GM12878 (cell line): ENCODE results near the gene FCHSD2. TPM values are rescaled to one million over a fixed set of nuclear protein-coding genes. Genes with fewer than 3 reads are reported as not detected.

ENCODE experiments used
- ATAC-seq: fragments of 200-7000 bp; cut with Tn5 transposase; 3 replicates; pipeline ENCODE4 v1.9.1; 2020; ENCODE audit warnings: mild to moderate bottlenecking, moderate library complexity
- BruUV-seq: library from RNA; stranded (reverse); fragments of 400-500 nt; replicated peaks from 2 replicates; lab custom pipeline; 2021; lab: Mats Ljungman, UMichigan
- CTCF ChIA-PET: fragments of 300-600 bp; sonication (Branson Sonifier 250); formaldehyde crosslinking; extraction: SDS; loops from one replicate; lab custom pipeline; 2021; ENCODE audit warnings: inconsistent platforms; lab: Yijun Ruan, JAX
- POLR2A ChIA-PET: fragments of 350-600 bp; formaldehyde crosslinking; extraction: SDS; loops from one replicate; lab custom pipeline; 2021; ENCODE audit warnings: inconsistent platforms; lab: Charles Lee
- RAD21 ChIA-PET: fragments of 300-600 bp; sonication (Branson Sonifier 250); formaldehyde crosslinking; loops from one replicate; lab custom pipeline; 2023; ENCODE audit warnings: antibody characterized with exemption; ENCODE audit not compliant: unreplicated experiment; lab: Charles Lee
- SMC1A ChIA-PET: fragments of 300-600 bp; sonication (Branson Sonifier 250); formaldehyde crosslinking; loops from one replicate; lab custom pipeline; 2023; ENCODE audit not compliant: unreplicated experiment, uncharacterized antibody; lab: Charles Lee
- DNase-seq: peaks from one replicate; pipeline ENCODE4 v3.0.0-alpha.2; 2011; ENCODE audit warnings: low read depth, low spot score
- FAIRE-seq: peaks from 3 replicates; lab custom pipeline; 2011; peaks lifted over from hg19 to GRCh38; lab: Jason Lieb, UNC
- H2AFZ ChIP-seq: 2 replicates; pipeline ENCODE4 v1.6.0; 2011; ENCODE audit warnings: low read depth, low read length, control low read depth; ENCODE audit not compliant: control insufficient read depth
- H3K27ac ChIP-seq: 2 replicates; pipeline ENCODE4 v1.5.1; 2011; ENCODE audit warnings: control low read depth; ENCODE audit not compliant: control insufficient read depth, insufficient read depth
- H3K27me3 ChIP-seq, 2 experiments: replicated peaks in 1 of 2; 2 replicates each; pipeline versions ENCODE4 v1.6.0 to v1.6.1; 2011; ENCODE audit warnings: low read length in 1 of 2; ENCODE audit not compliant: control insufficient read depth in 2 of 2, insufficient read depth in 2 of 2
- H3K36me3 ChIP-seq, 2 experiments: 2 replicates each; pipeline ENCODE4 v1.5.1; 2011; ENCODE audit warnings: low read length in 1 of 2; ENCODE audit not compliant: control insufficient read depth in 2 of 2, insufficient read depth in 2 of 2
- H3K4me1 ChIP-seq: 2 replicates; pipeline ENCODE4 v1.6.1; 2011; ENCODE audit warnings: mild to moderate bottlenecking, low read length, moderate library complexity, mixed read lengths; ENCODE audit not compliant: control insufficient read depth, insufficient read depth
- H3K4me2 ChIP-seq: 2 replicates; pipeline ENCODE4 v1.6.0; 2011; ENCODE audit warnings: control low read depth; ENCODE audit not compliant: control insufficient read depth, insufficient read depth
- H3K4me3 ChIP-seq: fragments of 200-600 bp; sonication (generic); 2 replicates; pipeline ENCODE4 v1.5.1; 2016
- H3K79me2 ChIP-seq: 2 replicates; pipeline ENCODE4 v1.6.0; 2011; ENCODE audit warnings: low read length; ENCODE audit not compliant: control insufficient read depth, insufficient read depth
- H3K9ac ChIP-seq: 2 replicates; pipeline ENCODE4 v1.8.0; 2011; ENCODE audit warnings: low read length, control low read depth, mixed read lengths; ENCODE audit not compliant: control insufficient read depth, insufficient read depth
- H3K9me3 ChIP-seq: replicated peaks from 3 replicates; pipeline ENCODE4 v1.5.1; 2011; ENCODE audit warnings: mild to moderate bottlenecking, low read length; ENCODE audit not compliant: control insufficient read depth, insufficient read depth
- H4K20me1 ChIP-seq: 2 replicates; pipeline ENCODE4 v1.6.0; 2011; ENCODE audit not compliant: control insufficient read depth, insufficient read depth
- CBX5 ChIP-seq: sonication (generic); IDR thresholded peaks from 2 replicates; pipeline ENCODE4 v1.6.1; 2016; ENCODE audit warnings: low read depth, moderate library complexity, mild to moderate bottlenecking, inconsistent platforms
- CTCF ChIP-seq, 3 experiments: IDR thresholded peaks in 2 of 3; conservative IDR thresholded peaks in 1 of 3; 2 replicates each; pipeline ENCODE4 v1.5.1; 2011; ENCODE audit warnings: low read depth in 3 of 3, low read length in 3 of 3, mild to moderate bottlenecking in 3 of 3, control low read depth in 2 of 3, moderate library complexity in 2 of 3, inconsistent platforms in 1 of 3, mixed read lengths in 1 of 3; ENCODE audit not compliant: control insufficient read depth in 2 of 3, insufficient read depth in 1 of 3; ENCODE audit errors: extremely low read depth in 1 of 3
- EGR1 ChIP-seq, 2 experiments: IDR thresholded peaks; 1 replicate in 1 of 2; 2 replicates in 1 of 2; pipeline ENCODE4 v1.6.1; 2011 to 2012; ENCODE audit warnings: low read depth in 2 of 2, low read length in 2 of 2, borderline replicate concordance in 1 of 2, mild to moderate bottlenecking in 1 of 2, moderate library complexity in 1 of 2
- EP300 ChIP-seq, 2 experiments: fragments of 150-350 bp in 1 of 2; IDR thresholded peaks; 2 replicates each; pipeline ENCODE4 v1.6.1; 2011 to 2012; ENCODE audit warnings: low read depth in 2 of 2, low read length in 2 of 2, borderline replicate concordance in 1 of 2, improper control_type of control experiment in 1 of 2, inconsistent platforms in 1 of 2; ENCODE audit not compliant: control insufficient read depth in 1 of 2
- FOXM1 ChIP-seq: IDR thresholded peaks from 2 replicates; pipeline ENCODE4 v1.6.1; 2012; ENCODE audit warnings: low read depth, mild to moderate bottlenecking, inconsistent platforms, low read length, moderate library complexity
- KAT2A ChIP-seq: conservative IDR thresholded peaks from 2 replicates; pipeline ENCODE4 v1.6.1; 2011; ENCODE audit warnings: low read depth, low read length; ENCODE audit not compliant: control insufficient read depth
- MEF2A ChIP-seq: IDR thresholded peaks from 2 replicates; pipeline ENCODE4 v1.6.1; 2011; ENCODE audit warnings: low read depth, mild to moderate bottlenecking, low read length, moderate library complexity; ENCODE audit not compliant: insufficient read depth
- PAX8 ChIP-seq: fragments of 450-650 bp; IDR thresholded peaks from 2 replicates; pipeline ENCODE4 v1.6.1; 2017; ENCODE audit warnings: mild to moderate bottlenecking, moderate library complexity
- POU2F2 ChIP-seq: IDR thresholded peaks from 3 replicates; pipeline ENCODE4 v1.6.1; 2011; ENCODE audit warnings: low read depth, mild to moderate bottlenecking, low read length, borderline replicate concordance
- RUNX3 ChIP-seq: IDR thresholded peaks from 2 replicates; pipeline ENCODE4 v1.6.1; 2012; ENCODE audit warnings: low read length, inconsistent platforms
- SP1 ChIP-seq: IDR thresholded peaks from one replicate; pipeline ENCODE4 v1.6.1; 2011; ENCODE audit warnings: low read depth, low read length
- SPI1 ChIP-seq: IDR thresholded peaks from 2 replicates; pipeline ENCODE4 v1.6.1; 2011; ENCODE audit warnings: low read depth, mild to moderate bottlenecking, low read length, moderate library complexity, borderline replicate concordance; ENCODE audit not compliant: insufficient read depth
- TCF3 ChIP-seq: IDR thresholded peaks from 2 replicates; pipeline ENCODE4 v1.6.1; 2012; ENCODE audit warnings: low read depth, mild to moderate bottlenecking, low read length, borderline replicate concordance; ENCODE audit not compliant: insufficient read depth
- WGBS: methylation state at CpG from one replicate; pipeline ENCODE4 v1.1.6; 2016; ENCODE audit warnings: low lambda C conversion rate; ENCODE audit not compliant: insufficient replicate concordance, insufficient coverage; ENCODE audit errors: missing lambda C conversion rate; 5-methylcytosine and 5-hydroxymethylcytosine counted together
- in situ Hi-C: fragments of 300-500 bp; cut with MboI; formaldehyde crosslinking; loops from 9 replicates; pipeline ENCODE4 v1.14.3; 2018; ENCODE audit warnings: mixed read lengths
- intact Hi-C: fragments of 100-400 bp; cut with micrococcal nuclease; formaldehyde crosslinking; loops from one replicate; pipeline ENCODE4 v1.14.2; 2022; ENCODE audit not compliant: unreplicated experiment
- polyA plus RNA-seq, 11 experiments: library from polyadenylated mRNA; depleted of rRNA in 4 of 11; unstranded in 6 of 11; stranded (reverse) in 5 of 11; fragments of >200 nt; fragmentation: Nextera tagmentation in 4 of 11; fragmentation: Illumina TruSeq in 1 of 11; extraction: Ambion mirVana in 4 of 11; extraction: Trizol in 1 of 11; gene quantifications; 1 replicate in 1 of 11; 2 replicates in 10 of 11; pipeline versions ENCODE4 v1.2.1 to v1.2.3, GENCODE V29; 2011 to 2016; ENCODE audit warnings: inconsistent platforms in 2 of 11, missing spikeins in 2 of 11, low read depth in 1 of 11
- total RNA-seq, 4 experiments: library from RNA; depleted of rRNA in 3 of 4; stranded (reverse); fragments of >200 nt in 3 of 4; fragmentation: Illumina TruSeq in 1 of 4; extraction: Trizol in 1 of 4; gene quantifications; 2 replicates each; pipeline versions ENCODE4 v1.2.1 to v1.2.3, GENCODE V29; 2013 to 2021

Gene FCHSD2
- total and polyA plus RNA-seq, 10 of the 15 experiments (the other 5 are each of a cell fraction or from before 2014, with no cell fraction given): 13.2 to 89.8 (median 47.8) TPM

GRCh38 chr11:72818971-72819370 is 323.1 kb downstream of the FCHSD2 start (continued):
- no peak for TF ChIP-seq KAT2A
- no peak for TF ChIP-seq FOXM1
- TF ChIP-seq, all 136 proteins: peak for 0

GRCh38 chr11:72817966-72818365 is 324.2 kb downstream of the FCHSD2 start:
- intact Hi-C loops: loop anchor here (10.0 kb wide), 1 partner anchor 233 kb away; no protein-coding TSS in a partner anchor
- ChIA-PET POLR2A (no interaction called here), RAD21 (no interaction called here), CTCF (interaction anchor here (1.1 kb wide), 1 partner anchor 368 kb away, joined by 3 read pairs; no protein-coding TSS in a partner anchor), SMC1A (no interaction called here)
- peaks cover 34% of the 10 kb centered on the region for H3K79me2 ChIP-seq
- H3K36me3 ChIP-seq: peaks cover 7 to 16% of the 10 kb centered on the region in 2 experiments; a peak in 3 of 4 replicates
- BruUV-seq: TSS peak; percentile 32
- H3K4me3 ChIP-seq: no peak overlapping the region
- ATAC-seq: no peak
- H3K27me3 ChIP-seq: no peaks in the 10 kb centered on the region
- no peak overlapping the region for H3K4me2 ChIP-seq
- FAIRE-seq: no peak
- peaks cover 24% of the 10 kb centered on the region for H3K4me1 ChIP-seq
- TF ChIP-seq EGR1 (IDR thresholded peaks at IDR 0.05; ENCODE audit: borderline replicate concordance in 1 of 2, low read depth in 2 of 2, low read length in 2 of 2) (no peak), CBX5 (no peak), PAX8 (no peak), EP300 (IDR thresholded peaks at IDR 0.05; ENCODE audit: borderline replicate concordance in 1 of 2, control insufficient read depth in 1 of 2, low read depth in 2 of 2, low read length in 2 of 2) (no peak), POU2F2 (no peak), MEF2A (no peak), TCF3 (no peak), SPI1 (no peak), CTCF (IDR thresholded peaks at IDR 0.05 in 2 of 3, conservative IDR thresholded peaks at IDR 0.05 in 1 of 3; ENCODE audit: control insufficient read depth in 2 of 3, extremely low read depth in 1 of 3, insufficient read depth in 1 of 3, low read depth in 3 of 3, low read length in 3 of 3) (no peak), RUNX3 (no peak), SP1 (no peak)
- no peak overlapping the region for H3K27ac ChIP-seq
- in situ Hi-C loops: no loop called here
- no peak overlapping the region for H2AFZ ChIP-seq
- H4K20me1 ChIP-seq: no peaks in the 10 kb centered on the region
- WGBS: 90% methylated on average over 4 of the region's 4 CpGs
- no peak overlapping the region for H3K9ac ChIP-seq
- no peaks in the 10 kb centered on the region for H3K9me3 ChIP-seq
- DNase-seq: no peak
